Measurements from ENCODE around the gene METRN.
A peak's percentile ranks its signal among the peaks of the same experiment; 100 is the strongest.
"Not testable (repeated sequence)": the region's sequence is repeated elsewhere in the genome, so short reads cannot be mapped to it uniquely, and the experiment has no call there.

The METRN gene

GRCh38 chr16:678209-678857 lies 36.6 kb upstream of the METRN start:
- DNase-seq = no peak

DNA sequence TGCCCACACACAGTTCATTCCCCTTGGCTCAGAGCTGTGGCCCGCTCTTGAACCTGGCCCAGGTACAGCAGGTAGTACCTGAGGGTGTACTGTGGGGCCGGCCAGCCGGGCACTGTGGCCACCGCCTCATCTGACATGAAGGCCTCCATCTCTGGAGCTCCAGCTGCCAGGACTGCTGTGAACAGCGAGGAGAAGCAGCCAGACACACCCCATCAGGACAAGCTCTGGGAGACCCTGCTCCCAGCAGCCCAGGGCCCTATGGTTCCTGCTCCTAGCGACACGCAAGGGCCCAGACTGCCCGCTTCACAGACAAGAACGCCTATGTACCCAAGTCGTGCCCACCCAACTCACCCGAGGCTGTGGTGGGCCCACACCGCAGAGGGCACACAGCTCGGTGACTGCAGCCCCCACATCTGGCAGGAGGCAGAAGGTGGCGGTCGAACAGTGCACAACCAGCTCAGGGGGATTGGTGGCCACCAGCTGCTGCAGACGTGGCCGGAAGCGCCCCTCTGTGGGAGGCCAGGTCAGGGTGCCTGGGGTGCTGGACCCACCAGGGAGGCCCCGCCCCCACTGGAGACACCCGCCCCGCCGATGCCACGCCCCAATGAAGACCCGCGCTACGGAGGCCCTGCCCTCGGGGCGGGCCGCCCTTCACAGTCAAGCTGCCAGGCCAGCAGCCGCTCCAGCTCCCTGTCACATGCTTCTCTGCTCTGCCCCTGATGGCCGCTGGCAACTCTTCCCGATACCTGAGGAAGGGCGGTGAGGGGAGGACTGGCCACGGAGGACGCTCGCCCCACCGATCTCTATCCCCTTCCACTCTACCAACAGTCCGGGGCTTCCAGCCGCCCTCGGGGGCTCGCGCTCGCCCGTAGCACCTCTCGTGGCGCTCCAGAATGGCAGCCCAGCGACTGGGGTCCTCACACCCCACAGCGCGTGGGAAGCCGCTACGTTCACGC lies 35.8 kb upstream of the METRN start:
- DNase-seq = peak; percentile 62

DNA sequence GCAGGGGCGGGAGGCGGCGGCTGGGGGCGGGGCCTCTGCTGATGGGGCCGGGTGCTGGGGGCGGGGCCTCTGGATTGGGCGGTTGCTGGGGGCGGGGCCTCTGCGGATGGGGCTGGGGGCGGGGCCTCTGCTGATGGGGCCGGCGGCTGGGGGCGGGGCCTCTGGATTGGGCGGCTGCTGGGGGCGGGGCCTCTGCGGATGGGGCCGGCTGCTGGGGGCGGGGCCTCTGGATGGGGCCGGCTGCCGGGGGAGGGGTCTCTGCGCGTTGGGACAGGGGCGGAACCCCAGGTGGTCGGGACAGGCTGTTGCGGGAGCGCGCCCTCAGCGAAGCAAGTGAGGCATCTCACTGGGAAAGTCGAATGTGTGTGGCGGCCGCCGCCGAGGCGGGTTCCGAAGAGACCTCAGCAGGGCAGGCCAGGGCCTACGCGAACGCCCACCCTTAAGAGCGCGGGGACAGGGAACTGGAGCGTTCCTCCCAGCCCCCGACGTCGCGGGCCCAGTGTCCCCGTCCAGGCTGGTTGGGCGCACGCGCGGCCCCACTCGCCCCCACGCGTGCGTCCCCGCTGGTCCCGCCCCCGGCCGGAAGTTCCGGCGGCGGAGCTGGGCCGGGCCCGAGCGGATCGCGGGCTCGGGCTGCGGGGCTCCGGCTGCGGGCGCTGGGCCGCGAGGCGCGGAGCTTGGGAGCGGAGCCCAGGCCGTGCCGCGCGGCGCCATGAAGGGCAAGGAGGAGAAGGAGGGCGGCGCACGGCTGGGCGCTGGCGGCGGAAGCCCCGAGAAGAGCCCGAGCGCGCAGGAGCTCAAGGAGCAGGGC lies 34.9 kb upstream of the METRN start, which contains the start of gene STUB1:
STUB1 (plus strand) TSS at position 597 of the 811 bp plus-strand sequence; CDS start at position 713, 116 bp downstream.
- DNase-seq = peak; percentile 86

DNA sequence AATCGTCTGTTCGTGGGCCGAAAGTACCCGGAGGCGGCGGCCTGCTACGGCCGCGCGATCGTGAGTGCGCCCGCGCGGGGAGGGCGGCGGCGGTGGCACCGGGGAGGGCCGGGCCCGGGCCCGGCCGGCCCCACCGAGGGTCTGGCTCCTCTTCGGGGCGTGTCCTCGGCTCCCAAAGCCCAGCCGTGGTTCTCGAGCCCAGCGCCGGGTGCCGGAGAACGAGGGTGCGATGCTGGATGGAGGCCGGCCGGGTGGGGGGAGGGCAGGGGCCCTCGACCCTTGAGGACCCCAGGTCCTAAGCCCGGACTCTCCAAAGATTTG lies 34.3 kb upstream of the METRN start:
- DNase-seq = no peak

- DNase-seq = no peak
These were observed 33.8 kb upstream of the METRN start for GRCh38 chr16:680967-681745.

GRCh38 chr16:681746-682427 lies 33.0 kb upstream of the METRN start:
- no peak for DNase-seq

GRCh38 chr16:682493-683395 lies 32.2 kb upstream of the METRN start:
- no peak for DNase-seq

DNA sequence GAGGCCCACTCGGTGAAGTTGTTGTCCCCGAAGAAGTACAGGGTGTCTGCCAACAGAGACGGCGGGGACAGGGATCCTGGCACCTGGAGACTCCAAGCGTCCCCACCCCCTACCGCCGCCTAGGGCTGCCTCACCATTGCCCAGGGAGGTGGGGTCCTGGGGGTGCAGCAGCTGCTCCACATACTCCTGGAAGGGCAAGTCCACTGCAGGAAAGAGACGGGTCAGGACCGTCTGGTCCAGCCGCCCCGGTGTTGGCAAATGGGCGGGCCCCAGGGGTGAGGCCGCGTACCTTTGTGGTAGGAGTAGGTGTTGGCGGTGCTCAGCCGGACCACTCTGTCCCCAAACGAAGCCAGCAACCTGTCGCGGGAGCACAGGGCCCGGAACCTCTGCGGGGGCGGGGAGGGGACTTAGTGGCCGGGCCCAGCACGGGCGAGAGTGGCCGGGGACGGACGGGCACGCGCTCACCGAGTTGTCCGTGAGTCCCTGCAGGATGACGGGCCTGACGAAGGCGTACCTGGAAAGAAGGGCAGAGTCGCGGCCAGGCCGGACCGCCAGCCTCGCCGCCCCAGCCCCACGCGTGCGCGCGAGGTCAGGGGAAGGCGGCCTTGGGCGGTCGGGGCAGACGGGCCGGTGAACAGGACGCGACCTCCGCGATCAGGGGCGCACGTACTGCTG lies 31.4 kb upstream of the METRN start:
- no peak for DNase-seq

GRCh38 chr16:684071-684794 lies 30.7 kb upstream of the METRN start, which contains the start of gene JMJD8:
Gene JMJD8 (minus strand): TSS chr16:684334. CDS start chr16:684319, 15 bp downstream.
- DNase-seq = peak; percentile 98

DNA sequence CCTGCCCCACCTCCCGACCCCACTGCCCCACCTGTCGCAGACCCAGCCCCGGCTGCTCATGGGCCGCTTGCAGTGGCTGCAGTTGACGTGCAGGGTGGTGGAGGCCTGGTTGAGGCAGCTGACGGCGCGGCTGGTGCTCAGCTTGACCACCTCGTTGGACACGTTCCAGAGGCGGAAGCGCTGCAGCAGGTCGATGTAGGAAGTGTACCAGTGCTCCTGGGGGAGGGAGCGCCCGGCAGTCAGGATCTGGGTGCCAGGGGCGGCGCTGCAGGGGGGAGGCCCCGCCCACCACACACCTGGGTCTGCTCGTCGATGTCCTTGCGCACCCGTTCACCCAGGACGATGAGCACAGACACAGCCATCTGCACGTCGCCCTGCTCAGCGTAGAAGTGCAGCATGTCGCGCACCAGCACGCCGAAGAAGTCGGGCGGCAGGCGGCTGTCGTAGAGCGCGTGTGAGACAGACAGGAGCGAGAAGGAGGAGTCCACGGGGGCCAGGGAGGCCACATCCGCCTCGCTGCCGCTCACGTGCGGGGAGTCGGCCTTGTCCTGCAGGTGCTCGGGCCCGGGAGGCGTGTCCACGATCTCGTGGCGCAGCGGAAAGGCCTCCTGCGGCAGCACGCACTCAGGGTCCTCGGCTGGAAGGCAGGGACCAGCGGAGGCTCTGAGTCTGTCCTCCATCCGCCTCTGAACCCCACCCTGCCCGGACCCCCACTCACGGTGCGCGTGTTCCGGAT lies 29.8 kb upstream of the METRN start:
- DNase-seq = no peak

DNA sequence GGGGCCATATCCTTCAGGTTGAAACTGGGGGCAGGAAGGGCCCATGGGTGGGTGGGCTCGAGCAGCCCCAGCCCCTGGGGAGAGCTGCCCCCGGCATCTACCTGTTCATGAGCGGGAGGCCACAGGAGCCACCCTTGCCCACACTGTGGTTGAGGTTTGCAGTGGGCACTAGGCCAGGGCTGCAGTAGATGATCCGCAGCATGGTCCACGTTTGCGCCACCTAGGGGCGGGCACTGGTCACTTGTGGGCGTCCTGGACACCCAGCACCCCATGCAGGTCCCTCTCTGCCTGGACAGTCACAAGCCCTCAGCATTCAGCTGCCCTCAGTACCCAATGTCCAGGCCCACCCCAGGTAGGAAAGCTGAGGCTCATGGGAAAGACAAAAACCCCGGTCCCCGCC lies 29.0 kb upstream of the METRN start:
- DNase-seq = no peak

GRCh38 chr16:686459-687260 lies 28.3 kb upstream of the METRN start:
- DNase-seq = no peak

DNA sequence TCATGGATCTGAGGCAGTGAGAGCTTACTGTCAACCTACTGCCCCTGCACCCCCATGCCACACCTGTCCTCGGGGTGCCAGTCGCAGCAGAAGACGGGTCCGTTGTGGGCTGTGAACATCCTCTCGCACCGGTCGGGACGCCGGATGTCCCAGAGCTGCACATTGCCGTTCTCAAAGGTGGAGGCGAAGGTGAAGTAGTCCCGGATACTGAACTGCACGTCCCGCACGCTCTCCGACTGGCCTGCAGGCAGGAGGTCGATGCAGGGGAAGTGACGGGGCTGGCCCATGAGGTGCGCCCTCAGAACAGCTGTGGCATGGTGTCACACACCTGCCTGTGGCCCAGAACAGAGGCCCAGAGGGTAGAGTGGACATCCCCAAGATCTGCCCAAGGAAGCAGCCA lies 27.4 kb upstream of the METRN start:
- DNase-seq = no peak

GRCh38 chr16:689175-689897 lies 25.6 kb upstream of the METRN start:
- no peak for DNase-seq

DNA sequence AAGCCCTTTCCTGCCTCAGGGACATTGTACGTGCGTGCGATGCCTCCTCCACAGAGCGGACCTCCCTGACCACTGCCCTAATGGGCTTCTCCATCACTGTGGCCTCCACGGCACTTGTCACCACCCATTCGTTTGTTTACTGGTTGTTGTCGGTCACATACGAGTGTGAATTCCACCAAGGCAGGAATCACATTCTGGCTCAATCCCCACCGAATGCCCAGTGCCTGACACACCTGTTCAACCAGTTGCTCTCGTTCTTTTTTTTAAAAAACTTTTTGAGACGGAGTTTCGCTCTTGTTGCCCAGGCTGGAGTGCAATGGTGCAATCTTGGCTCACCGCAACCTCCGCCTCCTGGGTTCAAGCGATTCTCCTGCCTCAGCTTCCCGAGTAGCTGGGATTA lies 23.7 kb upstream of the METRN start:
- not testable (repeated sequence) for DNase-seq

DNA sequence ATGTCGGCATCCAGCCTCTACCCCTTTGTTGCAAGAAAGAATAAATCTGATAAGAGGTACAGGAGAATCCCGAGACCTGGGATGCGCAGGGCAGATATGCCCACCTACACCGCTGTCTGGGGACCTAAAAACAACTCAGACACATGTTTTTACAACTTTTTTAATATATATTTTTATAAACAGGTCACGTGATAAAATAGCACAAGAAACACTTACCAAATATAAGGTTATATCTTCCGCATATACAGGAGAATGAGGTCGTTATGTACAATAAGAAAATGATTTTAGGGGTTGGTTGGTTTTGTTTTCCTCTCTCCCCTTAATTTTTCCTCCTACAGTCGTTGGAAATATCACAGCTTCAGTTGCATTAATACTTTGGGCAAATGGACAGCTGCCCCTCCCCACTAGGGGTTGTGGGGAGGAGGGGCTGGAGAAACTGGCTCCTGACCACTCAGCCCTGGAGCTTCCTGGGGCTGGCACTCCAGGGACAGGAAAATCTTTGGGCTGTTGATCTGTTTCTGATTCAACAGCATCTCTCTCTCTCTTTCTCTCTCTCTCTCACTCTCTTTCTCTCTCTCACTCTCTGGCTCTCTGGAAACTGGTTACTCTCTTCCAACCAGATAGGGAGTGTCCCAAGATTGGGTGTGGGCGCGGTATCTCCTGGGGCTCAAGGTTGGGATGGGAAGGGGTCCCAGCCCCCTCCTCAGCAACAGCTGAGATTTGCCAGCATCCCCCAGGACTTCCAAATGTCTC lies 22.4 kb upstream of the METRN start:
- DNase-seq = no peak
